ENCODE data around the gene GABBR2. TPM values are rescaled to one million over a fixed set of nuclear protein-coding genes. Genes with fewer than 3 reads are reported as not detected.
A peak's percentile ranks its signal among the peaks of the same experiment; 100 is the strongest.

Gene GABBR2
- total RNA-seq, 1 donor from 2014 or later = not detected

GRCh38 chr9:98599566-98600216, 109.0 kb downstream of the GABBR2 start:
- Histone ChIP-seq H3K4me3 (ENCODE audit: low read depth, low read length) (no peak overlapping the region), H3K36me3 (ENCODE audit: control insufficient read depth, insufficient read depth, low read length) (no peaks in the 10 kb centered on the region), H3K27me3 (ENCODE audit: control insufficient read depth, insufficient read depth, low read length) (no peaks in the 10 kb centered on the region)
- no peak for TF ChIP-seq CTCF (IDR thresholded peaks at IDR 0.05; ENCODE audit: insufficient read depth, low read length, severe bottlenecking)
- DNase-seq (ENCODE audit: low read depth) = no peak
- no peak for FAIRE-seq

- FAIRE-seq (no peak), DNase-seq (ENCODE audit: low read depth) (no peak)
- H3K4me3 ChIP-seq (ENCODE audit: low read depth, low read length) = no peak overlapping the region
- no peaks in the 10 kb centered on the region for H3K36me3 ChIP-seq (ENCODE audit: control insufficient read depth, insufficient read depth, low read length)
- H3K27me3 ChIP-seq (ENCODE audit: control insufficient read depth, insufficient read depth, low read length) = no peaks in the 10 kb centered on the region
- no peak for TF ChIP-seq CTCF (IDR thresholded peaks at IDR 0.05; ENCODE audit: insufficient read depth, low read length, severe bottlenecking)
These were observed 109.9 kb downstream of the GABBR2 start for GRCh38 chr9:98598861-98599260.

GRCh38 chr9:98597236-98597771, 111.4 kb downstream of the GABBR2 start:
- DNase-seq (ENCODE audit: low read depth) = no peak
- peak; percentile 13 for FAIRE-seq

GRCh38 chr9:98596486-98596885, 112.2 kb downstream of the GABBR2 start:
- DNase-seq (ENCODE audit: low read depth) (no peak), FAIRE-seq (no peak)
- no peak for TF ChIP-seq CTCF (IDR thresholded peaks at IDR 0.05; ENCODE audit: insufficient read depth, low read length, severe bottlenecking)
- Histone ChIP-seq H3K27me3 (ENCODE audit: control insufficient read depth, insufficient read depth, low read length) (no peaks in the 10 kb centered on the region), H3K36me3 (ENCODE audit: control insufficient read depth, insufficient read depth, low read length) (no peaks in the 10 kb centered on the region), H3K4me3 (ENCODE audit: low read depth, low read length) (no peak overlapping the region)

More at GRCh38 chr9:98597236-98597771, 111.4 kb downstream of the GABBR2 start:
- TF ChIP-seq CTCF (IDR thresholded peaks at IDR 0.05; ENCODE audit: insufficient read depth, low read length, severe bottlenecking) = no peak
- no peak overlapping the region for H3K4me3 ChIP-seq (ENCODE audit: low read depth, low read length)
- no peaks in the 10 kb centered on the region for H3K36me3 ChIP-seq (ENCODE audit: control insufficient read depth, insufficient read depth, low read length)
- no peaks in the 10 kb centered on the region for H3K27me3 ChIP-seq (ENCODE audit: control insufficient read depth, insufficient read depth, low read length)

GRCh38 chr9:98594546-98595160, 114.1 kb downstream of the GABBR2 start:
- Histone ChIP-seq H3K4me3 (ENCODE audit: low read depth, low read length) (no peak overlapping the region), H3K27me3 (ENCODE audit: control insufficient read depth, insufficient read depth, low read length) (peaks cover 3% of the 10 kb centered on the region), H3K36me3 (ENCODE audit: control insufficient read depth, insufficient read depth, low read length) (no peaks in the 10 kb centered on the region)
- DNase-seq (ENCODE audit: low read depth) = no peak
- no peak for FAIRE-seq
- no peak for TF ChIP-seq CTCF (IDR thresholded peaks at IDR 0.05; ENCODE audit: insufficient read depth, low read length, severe bottlenecking)

Data from bronchial epithelial cell (primary cell).